PC-9 (cell line): Measurements from ENCODE around the gene EFNA2. TPM values are rescaled to one million over a fixed set of nuclear protein-coding genes. Genes with fewer than 3 reads are reported as not detected.

Experiments used
- BruUV-seq: library from RNA; stranded (reverse); fragments of 400-500 nt; replicated peaks from 2 replicates; lab custom pipeline; 2021; lab: Mats Ljungman, UMichigan
- CTCF ChIA-PET: fragments of 300-600 bp; sonication (Branson Sonifier 250); formaldehyde crosslinking; loops from one replicate; lab custom pipeline; 2022; ENCODE audit warnings: antibody characterized with exemption; lab: Charles Lee
- POLR2A ChIA-PET: fragments of 300-600 bp; sonication (Branson Sonifier 250); formaldehyde crosslinking; loops from one replicate; lab custom pipeline; 2022; ENCODE audit warnings: antibody characterized with exemption; ENCODE audit not compliant: unreplicated experiment; lab: Charles Lee
- DNase-seq, 2 experiments: peaks; one replicate each; pipeline versions ENCODE4 v3.0.0 to v3.0.0-alpha.2; 2015 to 2022; ENCODE audit warnings: mixed read lengths in 1 of 2
- H2AFZ ChIP-seq: fragments of 200-600 bp; sonication (generic); 2 replicates; pipeline ENCODE4 v1.8.1; 2017; ENCODE audit warnings: antibody characterized with exemption
- H3F3A ChIP-seq: fragments of 200-600 bp; sonication (generic); 2 replicates; pipeline ENCODE4 v1.8.1; 2017; ENCODE audit warnings: antibody characterized with exemption, mild to moderate bottlenecking, low read depth; ENCODE audit not compliant: insufficient read depth
- H3K27ac ChIP-seq: fragments of 200-600 bp; sonication (generic); 2 replicates; pipeline ENCODE4 v1.6.1; 2016; ENCODE audit warnings: mixed run types
- H3K27me3 ChIP-seq: fragments of 200-600 bp; sonication (generic); 2 replicates; pipeline ENCODE4 v1.6.1; 2016; ENCODE audit warnings: low read depth, mixed run types; ENCODE audit not compliant: insufficient read depth
- H3K36me3 ChIP-seq: fragments of 200-600 bp; sonication (generic); 2 replicates; pipeline ENCODE4 v1.6.1; 2016; ENCODE audit warnings: low read depth, mixed run types
- H3K4me1 ChIP-seq: fragments of 200-600 bp; sonication (generic); replicated peaks from 2 replicates; pipeline ENCODE4 v1.6.1; 2016; ENCODE audit warnings: mixed run types; ENCODE audit not compliant: insufficient read depth
- H3K4me2 ChIP-seq: fragments of 200-600 bp; sonication (generic); 2 replicates; pipeline ENCODE4 v1.6.1; 2017; ENCODE audit warnings: mixed run types
- H3K4me3 ChIP-seq: fragments of 200-600 bp; sonication (generic); 2 replicates; pipeline ENCODE4 v1.6.1; 2016; ENCODE audit warnings: mixed run types
- H3K79me2 ChIP-seq: fragments of 200-600 bp; sonication (generic); 2 replicates; pipeline ENCODE4 v1.6.1; 2017; ENCODE audit warnings: low read depth, mixed run types
- H3K9me2 ChIP-seq: fragments of 200-600 bp; sonication (generic); 2 replicates; pipeline ENCODE4 v1.8.1; 2017; ENCODE audit warnings: mild to moderate bottlenecking; ENCODE audit not compliant: insufficient read depth
- H3K9me3 ChIP-seq: fragments of 200-600 bp; sonication (generic); 2 replicates; pipeline ENCODE4 v1.8.1; 2016; ENCODE audit warnings: low read depth; ENCODE audit not compliant: insufficient read depth
- H4K20me1 ChIP-seq: fragments of 200-600 bp; sonication (generic); 2 replicates; pipeline ENCODE4 v1.8.1; 2017; ENCODE audit not compliant: insufficient read depth
- CTCF ChIP-seq: fragments of 200-600 bp; sonication (generic); conservative IDR thresholded peaks from 2 replicates; pipeline ENCODE4 v1.6.1; 2017; ENCODE audit warnings: mixed run types, antibody characterized with exemption, mild to moderate bottlenecking, moderate library complexity
- EZH2 ChIP-seq: fragments of 200-600 bp; sonication (generic); IDR thresholded peaks from 2 replicates; pipeline ENCODE4 v1.8.0; 2017; ENCODE audit warnings: antibody characterized with exemption, low read depth
- intact Hi-C: fragments of 100-400 bp; cut with micrococcal nuclease; formaldehyde crosslinking; loops from one replicate; pipeline ENCODE4 v1.10.0; 2022; ENCODE audit not compliant: unreplicated experiment
- total RNA-seq: library from RNA; stranded (reverse); gene quantifications from 2 replicates; pipeline ENCODE4 v1.2.3, GENCODE V29; 2021

EFNA2 gene
- total RNA-seq, 1 experiment from 2014 or later: not detected

- no peaks in the 10 kb centered on the region for H4K20me1 ChIP-seq
- no peak overlapping the region for H2AFZ ChIP-seq
- POLR2A ChIA-PET: no interaction called here
- no peaks in the 10 kb centered on the region for H3K79me2 ChIP-seq
- no peak overlapping the region for H3K27ac ChIP-seq
- CTCF ChIA-PET: no interaction called here
- no peak for DNase-seq
- BruUV-seq: no TSS peak
- peaks cover 9% of the 10 kb centered on the region; the same call in 1 of the 2 replicates for H3F3A ChIP-seq
- H3K27me3 ChIP-seq: no peaks in the 10 kb centered on the region
- H3K4me1 ChIP-seq: peaks cover 8% of the 10 kb centered on the region
- H3K36me3 ChIP-seq: no peaks in the 10 kb centered on the region
- intact Hi-C loops: no loop called here
- no peak overlapping the region for H3K4me2 ChIP-seq
- no peaks in the 10 kb centered on the region for H3K9me3 ChIP-seq
- TF ChIP-seq EZH2: no peak
- TF ChIP-seq CTCF: no peak
- H3K4me3 ChIP-seq: no peak overlapping the region
- no peaks in the 10 kb centered on the region for H3K9me2 ChIP-seq
These were observed 36.7 kb downstream of the EFNA2 start for GRCh38 chr19:1322198-1322981.

- Histone ChIP-seq H3K9me2 (no peaks in the 10 kb centered on the region), H3K27me3 (no peaks in the 10 kb centered on the region), H2AFZ (peak overlapping the region; percentile 72), H4K20me1 (no peaks in the 10 kb centered on the region), H3F3A (peaks cover 9% of the 10 kb centered on the region; the same call in 1 of the 2 replicates), H3K79me2 (no peaks in the 10 kb centered on the region), H3K27ac (no peak overlapping the region), H3K4me3 (peak overlapping the region; percentile 54), H3K36me3 (no peaks in the 10 kb centered on the region), H3K4me1 (peaks cover 8% of the 10 kb centered on the region), H3K4me2 (peak overlapping the region; percentile 81), H3K9me3 (no peaks in the 10 kb centered on the region)
- POLR2A ChIA-PET: interaction anchor here (0.7 kb wide), 1 partner anchor 166 kb away, joined by 3 read pairs; no protein-coding TSS in a partner anchor
- no TSS peak for BruUV-seq
- CTCF ChIA-PET: no interaction called here
- intact Hi-C loops: no loop called here
- no peak for TF ChIP-seq CTCF
- no peak for TF ChIP-seq EZH2
- DNase-seq: no peak
These were observed 38.7 kb downstream of the EFNA2 start for GRCh38 chr19:1324249-1324805.

- no peaks in the 10 kb centered on the region for H3K27me3 ChIP-seq
- intact Hi-C loops: no loop called here
- CTCF ChIA-PET: no interaction called here
- peak overlapping the region; percentile 72 for H2AFZ ChIP-seq
- H3F3A ChIP-seq: peaks cover 8% of the 10 kb centered on the region; the same call in 1 of the 2 replicates
- peak overlapping the region; percentile 54 for H3K4me3 ChIP-seq
- H3K9me3 ChIP-seq: no peaks in the 10 kb centered on the region
- TSS peak; percentile 67 for BruUV-seq
- H3K4me1 ChIP-seq: peaks cover 8% of the 10 kb centered on the region
- POLR2A ChIA-PET: no interaction called here
- peak overlapping the region; percentile 81 for H3K4me2 ChIP-seq
- H3K9me2 ChIP-seq: no peaks in the 10 kb centered on the region
- H3K79me2 ChIP-seq: no peaks in the 10 kb centered on the region
- no peaks in the 10 kb centered on the region for H4K20me1 ChIP-seq
- TF ChIP-seq EZH2 (no peak), CTCF (no peak)
- H3K27ac ChIP-seq: no peak overlapping the region
- no peaks in the 10 kb centered on the region for H3K36me3 ChIP-seq
- DNase-seq: peak; percentile 39 to 57
These were observed 39.3 kb downstream of the EFNA2 start for GRCh38 chr19:1324806-1325567.
